HCT116 (cell line): ENCODE measurements around the gene PKD2L2. TPM values are rescaled to one million over a fixed set of nuclear protein-coding genes. Genes with fewer than 3 reads are reported as not detected.
A peak's percentile ranks its signal among the peaks of the same experiment; 100 is the strongest.

Source experiments
- ATAC-seq: fragments of 200-7000 bp; cut with Tn5 transposase; 2 replicates; pipeline ENCODE4 v1.9.1; 2020; ENCODE audit warnings: mild to moderate bottlenecking, moderate library complexity
- BruUV-seq: library from RNA; stranded (reverse); fragments of 400-500 nt; replicated peaks from 2 replicates; lab custom pipeline; 2021; lab: Mats Ljungman, UMichigan
- CTCF ChIA-PET: fragments of 300-600 bp; sonication (Branson Sonifier 250); formaldehyde crosslinking; loops from one replicate; lab custom pipeline; 2021; ENCODE audit warnings: antibody characterized with exemption; lab: Charles Lee
- POLR2A ChIA-PET: fragments of 300-600, 350-600 bp; sonication (Branson Sonifier 250); formaldehyde crosslinking; loops from one replicate; lab custom pipeline; 2021; ENCODE audit warnings: antibody characterized with exemption; lab: Charles Lee
- RAD21 ChIA-PET, 2 experiments: fragments of 300-600 bp; sonication (Branson Sonifier 250); formaldehyde crosslinking; loops; one replicate each; lab custom pipeline; 2023; ENCODE audit warnings: low total read pairs in 2 of 2; ENCODE audit not compliant: uncharacterized antibody in 2 of 2, unreplicated experiment in 2 of 2, low non-redundant PET in 1 of 2; lab: Charles Lee
- DNase-seq: peaks from one replicate; pipeline ENCODE4 v3.0.0-alpha.2; 2010; ENCODE audit warnings: low read depth, low spot score
- H2AFZ ChIP-seq: fragments of 200-600 bp; shearing (Covaris generic), sonication (generic); 2 replicates; pipeline ENCODE4 v1.6.1; 2017; ENCODE audit warnings: low read depth, mixed run types, mixed read lengths, antibody characterized with exemption, low read length; ENCODE audit not compliant: poor library complexity, severe bottlenecking
- H3K27ac ChIP-seq: 2 replicates; pipeline ENCODE4 v1.5.1; 2012; ENCODE audit warnings: low read depth, low read length
- H3K27me3 ChIP-seq: fragments of 200-600 bp; sonication (generic); 2 replicates; pipeline ENCODE4 v1.6.1; 2016; ENCODE audit warnings: mixed run types, low read length, mixed read lengths; ENCODE audit not compliant: insufficient read depth
- H3K36me3 ChIP-seq, 2 experiments: fragments of 200-500 bp in 1 of 2; fragments of 200-600 bp in 1 of 2; sonication (Bioruptor generic) in 1 of 2; sonication (generic) in 1 of 2; 2 replicates each; pipeline versions ENCODE4 v1.5.1 to v1.6.1; 2014 to 2016; ENCODE audit warnings: low read length in 2 of 2, inconsistent platforms in 1 of 2, mixed read lengths in 1 of 2, mixed run types in 1 of 2; ENCODE audit not compliant: insufficient read depth in 2 of 2, control insufficient read depth in 1 of 2
- H3K4me1 ChIP-seq, 2 experiments: fragments of 200-600 bp in 1 of 2; sonication (generic) in 1 of 2; 2 replicates each; pipeline versions ENCODE4 v1.5.1 to v1.6.1; 2012 to 2017; ENCODE audit warnings: low read length in 2 of 2, inconsistent platforms in 1 of 2, mild to moderate bottlenecking in 1 of 2, mixed read lengths in 1 of 2, mixed run types in 1 of 2, moderate library complexity in 1 of 2; ENCODE audit not compliant: insufficient read depth in 2 of 2, control insufficient read depth in 1 of 2
- H3K4me2 ChIP-seq: fragments of 200-600 bp; sonication (generic); 2 replicates; pipeline ENCODE4 v1.6.1; 2017; ENCODE audit warnings: mixed run types, low read length, mixed read lengths
- H3K4me3 ChIP-seq, 2 experiments: fragments of 200-600 bp in 1 of 2; sonication (generic) in 1 of 2; replicated peaks in 1 of 2; 2 replicates each; pipeline ENCODE4 v1.5.1; 2011 to 2016; ENCODE audit warnings: low read length in 2 of 2, control low read depth in 1 of 2, low read depth in 1 of 2, mild to moderate bottlenecking in 1 of 2, mixed read lengths in 1 of 2, mixed run types in 1 of 2
- H3K79me2 ChIP-seq: fragments of 200-600 bp; sonication (generic); 2 replicates; pipeline ENCODE4 v1.6.1; 2017; ENCODE audit warnings: mild to moderate bottlenecking, mixed run types, low read length, moderate library complexity, mixed read lengths; ENCODE audit not compliant: insufficient read depth
- H3K9ac ChIP-seq: fragments of 200-600 bp; sonication (generic); 2 replicates; pipeline ENCODE4 v1.6.1; 2016; ENCODE audit warnings: low read length, mixed read lengths
- H3K9me2 ChIP-seq: fragments of 200-600 bp; sonication (generic), shearing (Covaris generic); 2 replicates; pipeline ENCODE4 v1.6.1; 2017; ENCODE audit warnings: mixed run types, mild to moderate bottlenecking, moderate library complexity; ENCODE audit not compliant: insufficient read depth
- H3K9me3 ChIP-seq, 2 experiments: fragments of 200-500 bp in 1 of 2; fragments of 200-600 bp in 1 of 2; sonication (Bioruptor generic) in 1 of 2; sonication (generic) in 1 of 2; 2 replicates each; pipeline ENCODE4 v1.6.1; 2014 to 2017; ENCODE audit warnings: low read length in 2 of 2, mixed read lengths in 2 of 2, inconsistent platforms in 1 of 2, low read depth in 1 of 2, mild to moderate bottlenecking in 1 of 2, mixed run types in 1 of 2, moderate library complexity in 1 of 2; ENCODE audit not compliant: control insufficient read depth in 1 of 2, insufficient read depth in 1 of 2
- H4K20me1 ChIP-seq: fragments of 200-600 bp; sonication (generic), shearing (Covaris generic); 2 replicates; pipeline ENCODE4 v1.6.1; 2017; ENCODE audit warnings: mixed run types, mild to moderate bottlenecking, moderate library complexity; ENCODE audit not compliant: insufficient read depth
- ATF3 ChIP-seq: IDR thresholded peaks from 2 replicates; pipeline ENCODE4 v1.6.1; 2012
- CBX3 ChIP-seq: IDR thresholded peaks from 2 replicates; pipeline ENCODE4 v1.6.1; 2012; ENCODE audit warnings: low read depth
- ELF1 ChIP-seq: IDR thresholded peaks from 2 replicates; pipeline ENCODE4 v1.6.1; 2012; ENCODE audit warnings: low read depth, borderline replicate concordance
- EZH2 ChIP-seq: fragments of 200-600 bp; sonication (generic); IDR thresholded peaks from 2 replicates; pipeline ENCODE4 v1.6.1; 2017; ENCODE audit warnings: antibody characterized with exemption, mixed run types
- EZH2phosphoT487 ChIP-seq: fragments of 200-600 bp; IDR thresholded peaks from 2 replicates; pipeline ENCODE4 v1.6.1; 2018; ENCODE audit warnings: antibody characterized with exemption, borderline replicate concordance
- FOSL1 ChIP-seq: IDR thresholded peaks from 2 replicates; pipeline ENCODE4 v1.6.1; 2012; ENCODE audit warnings: low read depth
- JUND ChIP-seq: IDR thresholded peaks from 2 replicates; pipeline ENCODE4 v1.6.1; 2012
- POLR2AphosphoS5 ChIP-seq: IDR thresholded peaks from 2 replicates; pipeline ENCODE4 v1.6.1; 2011; ENCODE audit warnings: mild to moderate bottlenecking, low read depth, low read length, moderate library complexity
- RAD21 ChIP-seq: IDR thresholded peaks from 2 replicates; pipeline ENCODE4 v1.6.1; 2012; ENCODE audit warnings: low read depth, mild to moderate bottlenecking
- SIN3A ChIP-seq: IDR thresholded peaks from 2 replicates; pipeline ENCODE4 v1.6.1; 2012; ENCODE audit warnings: low read depth
- SRF ChIP-seq: IDR thresholded peaks from 2 replicates; pipeline ENCODE4 v1.6.1; 2012; ENCODE audit warnings: low read depth
- TCF7L2 ChIP-seq: IDR thresholded peaks from 2 replicates; pipeline ENCODE4 v1.7.0; 2011; ENCODE audit warnings: borderline replicate concordance, inconsistent platforms; ENCODE audit not compliant: insufficient read depth, insufficient read length; ENCODE audit errors: extremely low read depth
- YY1 ChIP-seq: IDR thresholded peaks from 2 replicates; pipeline ENCODE4 v1.6.1; 2011; ENCODE audit warnings: low read length, low read depth, moderate library complexity, mild to moderate bottlenecking; ENCODE audit not compliant: insufficient replicate concordance; ENCODE audit errors: extremely low read depth
- ZBTB33 ChIP-seq: IDR thresholded peaks from 2 replicates; pipeline ENCODE4 v1.6.1; 2011; ENCODE audit warnings: mild to moderate bottlenecking, low read length, moderate library complexity; ENCODE audit not compliant: insufficient replicate concordance; ENCODE audit errors: extremely low read depth
- ZFX ChIP-seq: fragments of 450-650 bp; IDR thresholded peaks from 2 replicates; pipeline ENCODE4 v1.6.1; 2017
- intact Hi-C: fragments of 100-400 bp; cut with micrococcal nuclease; formaldehyde crosslinking; loops from 2 replicates; pipeline ENCODE4 v1.10.0; 2022
- total RNA-seq: library from RNA; stranded (reverse); gene quantifications from one replicate; pipeline ENCODE4 v1.2.1, GENCODE V29; 2021; ENCODE audit not compliant: unreplicated experiment

Gene PKD2L2
- total RNA-seq, 1 experiment from 2014 or later = not detected

- no peak overlapping the region for H3K27ac ChIP-seq
- H3K9me2 ChIP-seq = no peaks in the 10 kb centered on the region
- H3K9ac ChIP-seq = no peak overlapping the region
- H3K27me3 ChIP-seq = no peaks in the 10 kb centered on the region
- no peaks in the 10 kb centered on the region for H3K79me2 ChIP-seq
- ATAC-seq = no peak
- no TSS peak for BruUV-seq
- ChIA-PET CTCF (no interaction called here), POLR2A (no interaction called here), RAD21 (no interaction called here)
- H3K9me3 ChIP-seq = no peaks in the 10 kb centered on the region
- H3K4me1 ChIP-seq = no peaks in the 10 kb centered on the region
- no peak overlapping the region for H3K4me3 ChIP-seq
- no peak overlapping the region for H3K4me2 ChIP-seq
- H4K20me1 ChIP-seq = no peaks in the 10 kb centered on the region
- intact Hi-C loops = no loop called here
- no peak overlapping the region for H2AFZ ChIP-seq
- no peak for DNase-seq
- H3K36me3 ChIP-seq = no peaks in the 10 kb centered on the region
- TF ChIP-seq ELF1 (no peak), RAD21 (0 out of 2 replicates have a peak, but pooled peaks have one; percentile 15)
Observed at GRCh38 chr5:137923856-137924255, 34.6 kb downstream of the PKD2L2 start.

GRCh38 chr5:137932800-137933199 lies 43.5 kb downstream of the PKD2L2 start:
- Histone ChIP-seq H3K4me2 (no peak overlapping the region), H3K27ac (no peak overlapping the region), H3K79me2 (no peaks in the 10 kb centered on the region), H3K9me3 (no peaks in the 10 kb centered on the region), H2AFZ (no peak overlapping the region), H3K9ac (no peak overlapping the region), H4K20me1 (no peaks in the 10 kb centered on the region), H3K9me2 (no peaks in the 10 kb centered on the region), H3K36me3 (peaks cover 0 to 3% of the 10 kb centered on the region in 2 experiments; a peak in 2 of 4 replicates), H3K4me3 (no peak overlapping the region), H3K27me3 (no peaks in the 10 kb centered on the region), H3K4me1 (no peaks in the 10 kb centered on the region)
- no peak for ATAC-seq
- BruUV-seq = no TSS peak
- intact Hi-C loops = no loop called here
- TF ChIP-seq CBX3 (no peak), ATF3 (no peak), EZH2 (no peak), SIN3A (no peak), ELF1 (no peak), YY1 (no peak), TCF7L2 (no peak), ZBTB33 (no peak), JUND (no peak), EZH2phosphoT487 (no peak), SRF (no peak), ZFX (no peak), POLR2AphosphoS5 (no peak), FOSL1 (no peak)
- ChIA-PET CTCF (interaction anchor here (1.3 kb wide), 1 partner anchor 154 kb away, joined by 3 read pairs; no protein-coding TSS in a partner anchor), RAD21 (interaction anchor here in 1 of 2 experiments (0.7 kb wide), 1 partner anchor 10 kb away, joined by 4 read pairs; no protein-coding TSS in a partner anchor), POLR2A (no interaction called here)
- no peak for DNase-seq
